ENCODE measurements around the gene HBZ.
"Not testable (repeated sequence)": the region's sequence is repeated elsewhere in the genome, so short reads cannot be mapped to it uniquely, and the experiment has no call there.

Gene HBZ

GRCh38 chr16:180101-180675 lies 27.7 kb downstream of the HBZ start, which contains the start of gene HBQ1:
HBQ1 (plus strand) TSS chr16:180459; CDS start chr16:180487, 28 bp downstream.
- no peak for DNase-seq

DNA sequence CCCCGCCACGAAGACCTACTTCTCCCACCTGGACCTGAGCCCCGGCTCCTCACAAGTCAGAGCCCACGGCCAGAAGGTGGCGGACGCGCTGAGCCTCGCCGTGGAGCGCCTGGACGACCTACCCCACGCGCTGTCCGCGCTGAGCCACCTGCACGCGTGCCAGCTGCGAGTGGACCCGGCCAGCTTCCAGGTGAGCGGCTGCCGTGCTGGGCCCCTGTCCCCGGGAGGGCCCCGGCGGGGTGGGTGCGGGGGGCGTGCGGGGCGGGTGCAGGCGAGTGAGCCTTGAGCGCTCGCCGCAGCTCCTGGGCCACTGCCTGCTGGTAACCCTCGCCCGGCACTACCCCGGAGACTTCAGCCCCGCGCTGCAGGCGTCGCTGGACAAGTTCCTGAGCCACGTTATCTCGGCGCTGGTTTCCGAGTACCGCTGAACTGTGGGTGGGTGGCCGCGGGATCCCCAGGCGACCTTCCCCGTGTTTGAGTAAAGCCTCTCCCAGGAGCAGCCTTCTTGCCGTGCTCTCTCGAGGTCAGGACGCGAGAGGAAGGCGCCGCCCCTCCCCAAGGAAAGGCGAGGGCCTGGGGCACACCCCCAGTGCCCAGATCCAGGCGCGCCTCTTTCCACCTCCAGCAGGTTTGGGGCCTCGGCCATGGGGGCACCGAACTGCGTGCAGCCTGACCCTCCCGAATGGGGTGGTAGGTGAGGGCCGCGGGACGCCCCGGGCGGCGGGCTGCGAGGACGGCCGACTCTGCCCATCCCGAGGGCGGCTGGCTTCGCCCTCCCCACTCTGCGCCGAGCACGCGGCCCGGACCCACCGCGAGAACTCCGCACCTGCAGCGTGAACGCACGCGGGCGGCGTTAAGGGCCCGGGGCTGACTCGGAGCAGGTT lies 28.5 kb downstream of the HBZ start:
- DNase-seq: peak; percentile 6

GRCh38 chr16:181565-182021 lies 29.1 kb downstream of the HBZ start:
- peak; percentile 75 for DNase-seq

DNA sequence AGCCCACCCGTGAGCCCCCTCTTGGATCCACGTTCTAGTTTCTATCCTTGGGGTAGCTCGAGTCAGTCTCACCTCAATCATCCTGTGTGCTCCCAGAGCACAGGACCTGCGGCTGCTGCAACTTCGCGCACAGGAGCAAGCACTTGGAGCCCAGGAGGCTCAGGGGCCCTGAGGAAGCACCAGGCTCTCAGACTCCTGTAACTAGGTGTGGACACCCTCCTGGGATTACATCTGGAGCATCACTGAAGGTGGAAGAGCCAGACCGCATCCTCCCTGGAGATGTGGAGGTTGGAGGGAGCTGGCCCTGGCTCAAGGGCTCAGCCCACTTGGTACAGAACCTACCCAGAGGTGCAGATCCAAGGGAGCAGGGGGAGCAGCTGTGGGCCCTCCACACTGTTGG lies 30.6 kb downstream of the HBZ start:
- no peak for DNase-seq

DNA sequence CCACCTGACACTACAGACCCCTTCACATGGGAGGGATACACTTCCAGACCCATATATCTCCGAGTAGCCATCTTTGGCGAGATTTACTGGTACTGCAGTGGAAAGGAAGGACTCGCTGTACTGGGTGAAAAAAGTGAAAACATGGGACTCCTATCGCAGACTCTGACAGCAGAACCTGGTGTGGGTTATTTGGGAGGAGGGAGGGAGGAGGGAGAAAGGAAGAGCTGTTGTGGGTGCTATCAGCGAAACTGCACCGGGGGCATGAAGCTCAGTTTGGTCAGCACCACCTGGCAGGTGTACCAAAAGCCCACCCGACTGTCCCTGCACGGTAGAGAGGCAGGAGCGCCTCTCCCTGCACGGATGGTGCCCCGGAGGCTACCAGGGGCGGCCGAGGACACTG lies 32.8 kb downstream of the HBZ start:
- no peak for DNase-seq

DNA sequence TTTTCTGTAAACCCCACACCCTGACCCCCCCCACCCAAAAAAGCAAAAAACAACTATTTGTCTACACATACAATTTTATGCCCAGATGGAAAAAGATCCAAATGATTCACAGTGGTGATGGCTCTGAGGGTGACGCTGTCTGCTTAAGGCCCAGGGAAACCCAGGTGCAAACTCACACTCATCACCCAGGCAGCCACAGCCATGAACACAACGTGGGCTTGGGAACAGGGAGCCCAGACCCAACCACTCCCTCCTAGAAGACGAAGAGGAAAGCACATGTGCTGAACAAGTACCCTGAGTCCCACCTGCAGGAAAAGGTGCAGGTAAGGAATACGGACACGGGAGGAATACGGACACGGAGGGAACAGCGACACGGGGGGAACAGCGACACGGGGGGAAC lies 33.2 kb downstream of the HBZ start:
- no peak for DNase-seq

GRCh38 chr16:187330-187729 lies 34.9 kb downstream of the HBZ start:
- no peak for DNase-seq

DNA sequence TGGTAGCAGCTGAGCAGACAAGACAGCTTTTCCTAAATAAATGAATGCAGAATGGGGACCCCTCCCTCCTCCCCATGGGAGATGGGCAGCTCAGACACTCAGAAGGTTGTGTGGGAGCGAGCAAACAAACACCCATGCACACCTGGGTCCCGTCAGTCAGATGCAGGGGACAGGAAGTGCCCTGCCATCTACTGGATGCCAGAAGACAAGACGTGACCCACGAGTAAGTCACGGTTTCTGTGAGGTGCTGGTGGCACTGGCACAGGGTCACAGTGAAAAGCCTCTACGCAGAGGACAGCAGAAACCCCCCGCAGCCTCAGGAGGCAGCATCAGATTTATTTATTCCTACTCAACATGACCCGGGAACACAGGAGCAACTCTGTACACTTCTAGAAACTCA lies 36.2 kb downstream of the HBZ start:
- no peak for DNase-seq

DNA sequence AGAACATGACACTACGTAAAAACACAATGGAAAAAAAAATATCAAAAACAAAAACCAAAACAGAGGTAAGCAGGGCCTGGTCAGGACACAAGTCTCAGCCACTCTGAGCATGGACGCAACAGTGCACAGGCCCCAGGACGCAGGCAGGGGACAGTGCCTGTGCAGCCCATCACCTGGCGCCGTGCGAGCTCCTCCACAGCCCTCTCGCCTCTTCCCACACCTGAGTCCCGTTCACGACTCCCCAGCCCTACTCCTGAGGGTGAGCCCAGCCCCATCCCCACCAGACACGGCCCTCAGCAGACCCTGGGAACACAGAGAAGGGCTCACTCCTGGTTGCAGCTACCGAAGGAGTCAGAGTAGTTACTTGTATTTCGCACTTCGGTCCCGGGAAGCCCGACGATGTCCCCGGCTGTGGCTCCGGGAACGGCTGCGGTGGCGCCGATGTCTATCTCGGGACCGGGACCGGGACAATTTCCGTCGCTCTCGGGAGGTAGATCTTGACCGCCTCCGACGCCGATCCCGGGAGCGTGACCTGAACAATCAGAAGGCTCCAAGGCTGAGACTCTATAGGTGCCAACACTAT lies 37.3 kb downstream of the HBZ start:
- no peak for DNase-seq

DNA sequence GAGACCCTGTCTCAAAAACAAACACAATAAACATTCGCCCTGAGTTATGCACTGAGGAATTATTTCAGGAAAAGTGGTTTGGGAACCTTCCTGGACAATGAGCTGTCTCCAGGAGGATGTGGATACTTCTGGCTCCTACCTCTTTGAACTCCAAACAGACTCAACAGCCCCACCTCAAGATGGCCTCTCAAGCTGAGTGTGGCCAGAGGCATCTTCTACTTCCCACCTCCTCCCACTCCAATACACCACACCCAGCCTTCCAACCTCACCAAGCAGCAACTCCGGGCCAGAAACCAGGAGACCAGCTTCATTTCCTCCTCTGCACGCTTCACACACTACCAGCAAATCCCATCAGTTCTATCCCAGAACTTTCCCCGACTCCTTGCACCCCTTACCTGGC lies 39.4 kb downstream of the HBZ start:
- no peak for DNase-seq

DNA sequence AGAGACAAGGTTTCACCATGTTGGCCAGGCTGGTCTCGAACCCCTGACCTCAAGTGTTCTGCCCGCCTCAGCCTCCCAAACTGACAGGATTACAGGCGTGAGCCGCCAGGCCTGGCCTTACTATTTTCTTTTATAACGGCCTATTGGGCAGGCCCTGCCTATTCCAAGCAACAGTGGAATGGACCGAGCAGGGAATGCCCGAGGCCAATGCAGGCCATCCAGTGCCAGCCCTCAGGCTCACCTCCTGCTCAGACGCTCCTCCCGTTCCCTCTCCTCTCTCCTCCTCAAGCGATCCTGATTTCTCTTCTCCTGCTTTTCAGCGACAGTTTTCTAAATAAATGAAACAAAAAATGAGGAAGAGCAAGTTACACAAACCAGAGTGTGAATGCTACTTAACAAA lies 40.2 kb downstream of the HBZ start:
- DNase-seq: no peak

GRCh38 chr16:193441-193840 lies 41.0 kb downstream of the HBZ start:
- DNase-seq: no peak

DNA sequence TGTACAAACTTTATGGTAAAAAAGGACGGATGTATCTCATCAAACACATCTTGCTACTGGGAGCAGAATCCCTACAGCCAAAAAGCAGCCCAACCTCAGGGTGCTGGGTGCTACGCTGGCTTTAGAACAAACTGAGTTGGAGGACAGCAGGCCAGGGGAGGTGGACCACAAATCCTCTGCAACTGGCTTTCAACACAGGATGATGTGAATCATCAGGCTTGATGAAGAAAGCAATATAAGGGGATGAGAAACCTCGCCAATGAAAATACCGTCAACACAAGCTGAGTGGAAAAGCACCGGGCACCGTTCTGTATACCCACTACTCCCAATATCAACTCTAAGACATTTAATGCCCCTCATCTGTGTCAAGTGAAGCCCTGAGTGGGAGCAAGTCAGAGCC lies 42.1 kb downstream of the HBZ start:
- no peak for DNase-seq

DNA sequence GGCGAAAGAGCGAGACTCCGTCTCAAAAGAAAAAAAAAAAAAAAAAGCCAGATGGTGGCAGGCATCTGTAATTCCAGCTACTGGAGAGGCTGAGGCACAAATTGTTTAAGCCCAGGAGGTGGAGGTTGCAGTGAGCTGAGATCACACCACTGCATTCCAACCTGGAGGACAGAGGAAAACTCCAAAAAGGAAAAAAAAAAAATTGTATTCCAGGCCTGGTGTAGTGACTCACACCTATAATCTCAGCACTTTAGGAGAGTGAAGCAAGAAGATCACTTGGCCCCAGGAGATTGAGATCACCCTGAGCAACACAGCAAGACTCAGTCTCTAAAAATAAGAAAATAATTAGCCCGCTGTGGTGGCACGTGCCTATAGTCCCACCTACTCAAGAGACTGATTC lies 47.9 kb downstream of the HBZ start:
- no peak for DNase-seq

GRCh38 chr16:203246-203645 lies 50.8 kb downstream of the HBZ start:
- DNase-seq: no peak

DNA sequence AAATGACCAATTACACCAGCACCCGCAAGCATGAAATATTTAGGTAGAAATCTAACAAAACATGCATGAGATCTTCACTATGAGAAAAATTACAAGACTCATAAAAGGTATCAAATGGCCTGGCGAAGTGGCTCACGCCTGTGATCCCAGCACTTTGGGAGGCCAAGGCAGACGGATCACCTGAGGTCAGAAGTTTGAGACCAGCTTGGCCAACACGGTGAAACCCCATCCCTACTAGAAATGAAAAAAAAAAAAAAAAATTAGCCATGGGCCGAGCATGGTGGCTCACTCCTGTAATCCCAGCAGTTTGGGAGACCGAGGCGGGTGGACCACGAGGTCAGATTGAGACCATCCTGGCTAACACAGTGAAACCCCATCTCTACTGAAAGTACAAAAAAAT lies 51.6 kb downstream of the HBZ start:
- not testable (repeated sequence) for DNase-seq

All from activated effector memory CD4-positive, alpha-beta T cell treated with Interleukin-2 at 50 U/mL for 16 hours (primary cell).